Skeletal muscle tissue (tissue), 4 donors: ENCODE measurements around the gene EIF1. TPM values are rescaled to one million over a fixed set of nuclear protein-coding genes. Genes with fewer than 3 reads are reported as not detected.

Experiments used
- H3K27ac ChIP-seq: one replicate; pipeline ENCODE4 v1.7.0; 2013; ENCODE audit warnings: mild to moderate bottlenecking, low read depth, low read length, inconsistent platforms
- H3K27me3 ChIP-seq, 3 donors: one replicate each; pipeline ENCODE4 v1.7.0; 2013; ENCODE audit warnings: low read length in 3 of 3; ENCODE audit not compliant: control insufficient read depth in 3 of 3, insufficient read depth in 3 of 3
- H3K36me3 ChIP-seq, 3 donors: one replicate each; pipeline ENCODE4 v1.7.0; 2013; ENCODE audit warnings: low read length in 3 of 3; ENCODE audit not compliant: control insufficient read depth in 3 of 3, insufficient read depth in 3 of 3
- H3K4me1 ChIP-seq, 3 donors: one replicate each; pipeline ENCODE4 v1.7.0; 2013; ENCODE audit warnings: low read length in 3 of 3, mild to moderate bottlenecking in 3 of 3; ENCODE audit not compliant: control insufficient read depth in 3 of 3, insufficient read depth in 3 of 3
- H3K4me3 ChIP-seq, 3 donors: one replicate each; pipeline ENCODE4 v1.7.0; 2013; ENCODE audit warnings: low read length in 3 of 3
- H3K9ac ChIP-seq, 3 donors: one replicate each; pipeline ENCODE4 v1.7.0; 2013; ENCODE audit warnings: low read length in 3 of 3, mild to moderate bottlenecking in 3 of 3, moderate library complexity in 2 of 3, low read depth in 1 of 3
- H3K9me3 ChIP-seq, 3 donors: one replicate each; pipeline ENCODE4 v1.7.0; 2013; ENCODE audit warnings: low read length in 3 of 3; ENCODE audit not compliant: control insufficient read depth in 3 of 3
- total RNA-seq: library from RNA; depleted of rRNA; stranded (reverse); fragments of >200 nt; gene quantifications from one replicate; pipeline ENCODE4 v1.2.3, GENCODE V29; 2014
- donor health status: Osteomylitis.

Gene EIF1
- total RNA-seq, 1 donor from 2014 or later = 100 TPM

- Histone ChIP-seq H3K4me3 (no peak overlapping the region), H3K4me1 (peaks cover 0 to under 1% (median 0%) of the 10 kb centered on the region in 3 donors), H3K9me3 (no peaks in the 10 kb centered on the region), H3K9ac (no peak overlapping the region), H3K27ac (no peak overlapping the region), H3K36me3 (no peaks in the 10 kb centered on the region), H3K27me3 (no peaks in the 10 kb centered on the region)
These were observed 14.0 kb downstream of the EIF1 start for GRCh38 chr17:41702712-41703111.

GRCh38 chr17:41705271-41705991 is 16.7 kb downstream of the EIF1 start:
- no peaks in the 10 kb centered on the region for H3K9me3 ChIP-seq
- H3K36me3 ChIP-seq = no peaks in the 10 kb centered on the region
- no peak overlapping the region for H3K4me3 ChIP-seq
- no peaks in the 10 kb centered on the region for H3K27me3 ChIP-seq
- no peak overlapping the region for H3K9ac ChIP-seq
- H3K27ac ChIP-seq = no peak overlapping the region
- no peaks in the 10 kb centered on the region for H3K4me1 ChIP-seq

- H3K36me3 ChIP-seq = no peaks in the 10 kb centered on the region
- no peaks in the 10 kb centered on the region for H3K9me3 ChIP-seq
- H3K27me3 ChIP-seq = peaks cover 0 to 3% (median 0%) of the 10 kb centered on the region in 3 donors
- no peaks in the 10 kb centered on the region for H3K4me1 ChIP-seq
- H3K4me3 ChIP-seq = no peak overlapping the region
- H3K9ac ChIP-seq = no peak overlapping the region
- no peak overlapping the region for H3K27ac ChIP-seq
These were observed 19.4 kb downstream of the EIF1 start for GRCh38 chr17:41707803-41708669.

GRCh38 chr17:41710472-41711090 is 21.9 kb downstream of the EIF1 start:
- H3K27me3 ChIP-seq = peaks cover 0 to 3% (median 0%) of the 10 kb centered on the region in 3 donors
- H3K27ac ChIP-seq = no peak overlapping the region
- H3K9ac ChIP-seq = no peak overlapping the region
- H3K9me3 ChIP-seq = no peaks in the 10 kb centered on the region
- H3K36me3 ChIP-seq = no peaks in the 10 kb centered on the region
- H3K4me3 ChIP-seq = no peak overlapping the region
- H3K4me1 ChIP-seq = no peaks in the 10 kb centered on the region

- Histone ChIP-seq H3K4me1 (no peaks in the 10 kb centered on the region), H3K9ac (no peak within 1 kb of the TSS)
These were observed 23.1 kb downstream of the EIF1 start, which contains the start of gene GAST for GRCh38 chr17:41711669-41712400. Gene GAST (plus strand): TSS chr17:41712331. CDS start chr17:41715437, 3,106 bp downstream.

GRCh38 chr17:41717408-41718286 is 29.0 kb downstream of the EIF1 start:
- no peaks in the 10 kb centered on the region for H3K9me3 ChIP-seq
- H3K9ac ChIP-seq = no peak overlapping the region
- H3K4me3 ChIP-seq = no peak overlapping the region
- no peaks in the 10 kb centered on the region for H3K4me1 ChIP-seq
- no peaks in the 10 kb centered on the region for H3K27me3 ChIP-seq
- no peak overlapping the region for H3K27ac ChIP-seq
- no peaks in the 10 kb centered on the region for H3K36me3 ChIP-seq

More at GRCh38 chr17:41711669-41712400, 23.1 kb downstream of the EIF1 start, which contains the start of gene GAST:
- Histone ChIP-seq H3K4me3 (no peak within 1 kb of the TSS), H3K27me3 (peaks cover 0 to 3% (median 0%) of the 10 kb centered on the region in 3 donors), H3K27ac (no peak within 1 kb of the TSS), H3K36me3 (no peaks in the 10 kb centered on the region), H3K9me3 (no peaks in the 10 kb centered on the region)

- H3K27me3 ChIP-seq = no peaks in the 10 kb centered on the region
- H3K9me3 ChIP-seq = no peaks in the 10 kb centered on the region
- H3K9ac ChIP-seq = no peak overlapping the region
- H3K4me3 ChIP-seq = no peak overlapping the region
- no peaks in the 10 kb centered on the region for H3K36me3 ChIP-seq
- no peaks in the 10 kb centered on the region for H3K4me1 ChIP-seq
- H3K27ac ChIP-seq = no peak overlapping the region
These were observed 29.6 kb downstream of the EIF1 start for GRCh38 chr17:41718287-41718645.

- H3K27me3 ChIP-seq = peaks cover 0 to 13% (median 3%) of the 10 kb centered on the region in 3 donors
- no peaks in the 10 kb centered on the region for H3K4me1 ChIP-seq
- no peaks in the 10 kb centered on the region for H3K9me3 ChIP-seq
- no peaks in the 10 kb centered on the region for H3K36me3 ChIP-seq
- no peak overlapping the region for H3K9ac ChIP-seq
- H3K4me3 ChIP-seq = no peak overlapping the region
- no peak overlapping the region for H3K27ac ChIP-seq
These were observed 33.5 kb downstream of the EIF1 start for GRCh38 chr17:41722231-41722630.
